Measurements from ENCODE around the gene JARID2.

- no peak for TF ChIP-seq CTCF (IDR thresholded peaks at IDR 0.05)
- no peak for TF ChIP-seq POLR2A (IDR thresholded peaks at IDR 0.05)
Measured at GRCh38 chr6:15510121-15510520, 264.3 kb downstream of the JARID2 start.

All from sigmoid colon (tissue), 3 donors.